Osteoblast (primary cell): ENCODE results near the gene CHST6. TPM values are rescaled to one million over a fixed set of nuclear protein-coding genes. Genes with fewer than 3 reads are reported as not detected.
"Not testable (repeated sequence)": the region's sequence is repeated elsewhere in the genome, so short reads cannot be mapped to it uniquely, and the experiment has no call there.

Source experiments
- DNase-seq: peaks from one replicate; pipeline ENCODE4 v3.0.0; 2011; ENCODE audit warnings: low spot score, mixed read lengths; ENCODE audit not compliant: insufficient read length; ENCODE audit errors: missing footprints
- H2AFZ ChIP-seq: 2 replicates; pipeline ENCODE4 v1.6.0; 2011; ENCODE audit warnings: mild to moderate bottlenecking, low read length
- H3K27ac ChIP-seq: 2 replicates; pipeline ENCODE4 v1.5.1; 2011; ENCODE audit warnings: mild to moderate bottlenecking, low read depth, low read length, moderate library complexity
- H3K27me3 ChIP-seq: 2 replicates; pipeline ENCODE4 v1.6.0; 2012; ENCODE audit warnings: mild to moderate bottlenecking, control low read depth, inconsistent platforms, low read length, moderate library complexity; ENCODE audit not compliant: insufficient read depth
- H3K36me3 ChIP-seq: 2 replicates; pipeline ENCODE4 v1.5.1; 2011; ENCODE audit warnings: mild to moderate bottlenecking, low read length, control low read depth, moderate library complexity; ENCODE audit not compliant: insufficient read depth
- H3K4me1 ChIP-seq: 2 replicates; pipeline ENCODE4 v1.5.1; 2011; ENCODE audit warnings: mild to moderate bottlenecking, low read length, control low read depth, moderate library complexity; ENCODE audit not compliant: insufficient read depth
- H3K4me2 ChIP-seq: 2 replicates; pipeline ENCODE4 v1.6.0; 2011; ENCODE audit warnings: mild to moderate bottlenecking, low read length; ENCODE audit not compliant: insufficient read depth
- H3K4me3 ChIP-seq: fragments of 200-600 bp; sonication (generic); 3 replicates; pipeline ENCODE4 v1.5.1; 2012; ENCODE audit warnings: mild to moderate bottlenecking, low read length, inconsistent platforms; ENCODE audit not compliant: insufficient read depth
- H3K79me2 ChIP-seq: 2 replicates; pipeline ENCODE4 v1.6.0; 2012; ENCODE audit warnings: mild to moderate bottlenecking, low read length, control low read depth, inconsistent platforms; ENCODE audit not compliant: insufficient read depth
- H3K9me3 ChIP-seq: 2 replicates; pipeline ENCODE4 v1.5.1; 2011; ENCODE audit warnings: low read depth, low read length, control low read depth
- H4K20me1 ChIP-seq: 2 replicates; pipeline ENCODE4 v1.6.0; 2012; ENCODE audit warnings: mild to moderate bottlenecking, low read length, control low read depth; ENCODE audit not compliant: insufficient read depth
- CTCF ChIP-seq: IDR thresholded peaks from 2 replicates; pipeline ENCODE4 v1.5.1; 2011; ENCODE audit warnings: mild to moderate bottlenecking, low read depth, low read length, moderate library complexity; ENCODE audit errors: extremely low read depth
- total RNA-seq: library from RNA; depleted of rRNA; stranded (reverse); fragments of >200 nt; gene quantifications from 2 replicates; pipeline ENCODE4 v1.2.3, GENCODE V29; 2012

CHST6 gene
- total RNA-seq, 1 donor = 1.1 TPM

GRCh38 chr16:75506574-75506973, 11.3 kb upstream of the CHST6 start:
- Histone ChIP-seq H3K27me3 (no peaks in the 10 kb centered on the region), H4K20me1 (no peaks in the 10 kb centered on the region), H3K4me2 (peak overlapping the region; percentile 16), H3K79me2 (no peaks in the 10 kb centered on the region), H3K36me3 (no peaks in the 10 kb centered on the region), H3K9me3 (no peaks in the 10 kb centered on the region), H3K4me1 (peaks cover 16% of the 10 kb centered on the region), H3K4me3 (no peak overlapping the region), H2AFZ (peak overlapping the region; percentile 86), H3K27ac (peak overlapping the region; percentile 68)
- TF ChIP-seq CTCF = no peak
- DNase-seq = peak; percentile 85

DNA sequence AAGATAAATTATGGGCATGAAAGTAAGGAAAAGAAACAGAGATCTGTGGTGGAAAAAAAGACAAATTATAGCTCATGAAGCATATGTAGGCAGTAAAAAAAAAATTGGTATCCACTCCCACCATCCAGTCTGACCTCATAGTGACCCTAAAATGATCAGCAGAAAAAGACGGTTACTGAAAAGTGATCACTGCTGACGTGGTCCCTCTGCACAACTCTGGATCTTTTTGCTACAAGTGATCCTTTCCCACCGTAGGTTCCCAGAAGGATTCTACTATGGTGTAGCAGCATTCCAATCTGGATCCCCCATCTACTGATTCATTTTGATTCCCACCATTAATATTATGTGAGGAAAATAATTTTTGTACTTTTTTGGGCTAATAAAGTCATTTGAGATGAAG, 10.9 kb upstream of the CHST6 start:
- no peaks in the 10 kb centered on the region for H3K27me3 ChIP-seq
- peak overlapping the region; percentile 68 for H3K27ac ChIP-seq
- no peaks in the 10 kb centered on the region for H3K36me3 ChIP-seq
- peak overlapping the region; percentile 16 for H3K4me2 ChIP-seq
- H2AFZ ChIP-seq = peak overlapping the region; percentile 86
- DNase-seq = no peak
- H3K9me3 ChIP-seq = no peaks in the 10 kb centered on the region
- no peak overlapping the region for H3K4me3 ChIP-seq
- H3K4me1 ChIP-seq = peaks cover 16% of the 10 kb centered on the region
- TF ChIP-seq CTCF = no peak
- no peaks in the 10 kb centered on the region for H4K20me1 ChIP-seq
- no peaks in the 10 kb centered on the region for H3K79me2 ChIP-seq

DNA sequence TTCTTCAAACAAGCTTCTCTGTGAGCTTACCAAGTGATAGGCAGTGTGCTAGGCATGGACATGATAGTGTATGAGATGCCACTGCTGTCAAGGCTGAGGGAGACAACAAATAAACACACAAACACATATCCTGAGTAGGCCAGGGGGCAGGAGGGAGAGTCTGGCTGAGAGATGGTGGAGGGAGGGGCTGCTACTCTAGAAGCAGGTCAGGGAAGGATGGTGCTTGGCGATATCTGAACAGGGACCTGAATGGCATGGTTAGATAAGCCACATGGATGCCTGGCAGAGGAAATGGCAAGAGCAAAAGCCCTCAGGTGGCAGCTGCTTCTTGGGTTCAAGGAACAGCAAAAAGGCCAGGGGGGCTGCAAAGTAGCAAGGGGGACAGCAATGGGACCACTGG, 8.6 kb upstream of the CHST6 start:
- no peaks in the 10 kb centered on the region for H3K79me2 ChIP-seq
- no peak overlapping the region for H3K4me3 ChIP-seq
- H4K20me1 ChIP-seq = no peaks in the 10 kb centered on the region
- H3K36me3 ChIP-seq = no peaks in the 10 kb centered on the region
- no peaks in the 10 kb centered on the region for H3K9me3 ChIP-seq
- no peak for TF ChIP-seq CTCF
- no peaks in the 10 kb centered on the region for H3K27me3 ChIP-seq
- no peak overlapping the region for H3K27ac ChIP-seq
- DNase-seq = no peak
- H3K4me2 ChIP-seq = no peak overlapping the region
- H2AFZ ChIP-seq = no peak overlapping the region
- H3K4me1 ChIP-seq = peaks cover 12% of the 10 kb centered on the region

- Histone ChIP-seq H3K4me1 (peaks cover 12% of the 10 kb centered on the region), H3K4me3 (no peak overlapping the region), H3K79me2 (no peaks in the 10 kb centered on the region), H2AFZ (no peak overlapping the region), H3K9me3 (no peaks in the 10 kb centered on the region), H4K20me1 (no peaks in the 10 kb centered on the region), H3K27ac (no peak overlapping the region), H3K4me2 (no peak overlapping the region), H3K27me3 (no peaks in the 10 kb centered on the region), H3K36me3 (no peaks in the 10 kb centered on the region)
- no peak for TF ChIP-seq CTCF
- DNase-seq = no peak
These were observed 7.8 kb upstream of the CHST6 start for GRCh38 chr16:75502916-75503605.

- not testable (repeated sequence) for H3K9me3 ChIP-seq, H3K36me3 ChIP-seq, H4K20me1 ChIP-seq, H3K27me3 ChIP-seq, H3K79me2 ChIP-seq, H3K4me3 ChIP-seq
- peak overlapping the region; percentile 25 for H2AFZ ChIP-seq
- peak; percentile 76 for DNase-seq
- H3K4me1 ChIP-seq = peaks cover 11% of the 10 kb centered on the region
- H3K4me2 ChIP-seq = peak overlapping the region; percentile 11
- H3K27ac ChIP-seq = peak overlapping the region; percentile 20
These were observed 6.6 kb upstream of the CHST6 start for GRCh38 chr16:75501820-75502219.
